GM23338 (cell line): ENCODE results near the gene MBD6. TPM values are rescaled to one million over a fixed set of nuclear protein-coding genes. Genes with fewer than 3 reads are reported as not detected.

Experiments
- ATAC-seq: fragments of 200-7000 bp; cut with Tn5 transposase; 3 replicates; pipeline ENCODE4 v1.9.1; 2020
- DNase-seq: peaks from one replicate; pipeline ENCODE4 v3.0.0-alpha.2; 2015; ENCODE audit warnings: low spot score
- H2AFZ ChIP-seq: fragments of 200-600 bp; sonication (generic); 2 replicates; pipeline ENCODE4 v1.8.0; 2016; ENCODE audit warnings: antibody characterized with exemption, mild to moderate bottlenecking, moderate library complexity
- H3F3A ChIP-seq: fragments of 200-600 bp; sonication (generic); replicated peaks from 2 replicates; pipeline ENCODE4 v1.8.0; 2017; ENCODE audit warnings: antibody characterized with exemption, mixed run types, low read depth
- H3K27ac ChIP-seq: fragments of 200-600 bp; sonication (generic); 2 replicates; pipeline ENCODE4 v1.6.1; 2016; ENCODE audit warnings: low read depth
- H3K27me3 ChIP-seq: fragments of 200-600 bp; sonication (generic); 2 replicates; pipeline ENCODE4 v1.8.0; 2016; ENCODE audit warnings: mild to moderate bottlenecking, mixed run types, moderate library complexity; ENCODE audit not compliant: insufficient read depth
- H3K36me3 ChIP-seq: fragments of 200-600 bp; sonication (generic); 2 replicates; pipeline ENCODE4 v1.8.0; 2016; ENCODE audit warnings: mild to moderate bottlenecking; ENCODE audit not compliant: insufficient read depth
- H3K4me1 ChIP-seq: fragments of 200-600 bp; sonication (generic); 2 replicates; pipeline ENCODE4 v1.8.0; 2016; ENCODE audit warnings: mild to moderate bottlenecking, moderate library complexity; ENCODE audit not compliant: insufficient read depth
- H3K4me2 ChIP-seq: fragments of 200-600 bp; sonication (generic); 2 replicates; pipeline ENCODE4 v1.7.1; 2017; ENCODE audit warnings: mixed run types
- H3K4me3 ChIP-seq: fragments of 200-600 bp; sonication (generic); 2 replicates; pipeline ENCODE4 v1.6.1; 2016; ENCODE audit warnings: mixed run types
- H3K79me2 ChIP-seq: fragments of 200-600 bp; sonication (generic); replicated peaks from 2 replicates; pipeline ENCODE4 v1.8.0; 2017; ENCODE audit warnings: mild to moderate bottlenecking; ENCODE audit not compliant: insufficient read depth
- H3K9me2 ChIP-seq: fragments of 200-600 bp; sonication (generic); 2 replicates; pipeline ENCODE4 v1.8.0; 2017; ENCODE audit not compliant: insufficient read depth
- H4K20me1 ChIP-seq: fragments of 200-600 bp; sonication (generic); replicated peaks from 2 replicates; pipeline ENCODE4 v1.8.0; 2017; ENCODE audit warnings: mild to moderate bottlenecking; ENCODE audit not compliant: insufficient read depth
- H3K27ac Mint-ChIP-seq: 2 replicates; pipeline ENCODE4 v1.8.0; 2020; ENCODE audit warnings: inconsistent platforms, mild to moderate bottlenecking, moderate library complexity, mixed read lengths
- H3K27me3 Mint-ChIP-seq: 3 replicates; pipeline ENCODE4 v1.8.0; 2022; ENCODE audit warnings: low read depth, mild to moderate bottlenecking, moderate library complexity, mixed read lengths, inconsistent platforms; ENCODE audit not compliant: insufficient read depth, poor library complexity
- H3K36me3 Mint-ChIP-seq: 3 replicates; pipeline ENCODE4 v1.8.0; 2021; ENCODE audit warnings: low read depth, mild to moderate bottlenecking, inconsistent platforms, moderate library complexity, mixed read lengths
- H3K4me1 Mint-ChIP-seq: 3 replicates; pipeline ENCODE4 v1.8.0; 2020; ENCODE audit warnings: mild to moderate bottlenecking, inconsistent platforms, mixed read lengths
- H3K4me3 Mint-ChIP-seq: 3 replicates; pipeline ENCODE4 v1.8.0; 2021; ENCODE audit warnings: moderate library complexity, mild to moderate bottlenecking, inconsistent platforms, mixed read lengths
- H3K9me3 Mint-ChIP-seq: 3 replicates; pipeline ENCODE4 v1.8.0; 2020; ENCODE audit warnings: moderate library complexity, mild to moderate bottlenecking, inconsistent platforms, mixed read lengths
- EZH2 ChIP-seq: fragments of 200-600 bp; sonication (generic); IDR thresholded peaks from one replicate; pipeline ENCODE4 v1.8.0; 2017; ENCODE audit warnings: antibody characterized with exemption, mild to moderate bottlenecking, low read depth; ENCODE audit not compliant: unreplicated experiment
- EZH2phosphoT487 ChIP-seq: fragments of 200-600 bp; sonication (generic); IDR thresholded peaks from one replicate; pipeline ENCODE4 v1.8.1; 2018; ENCODE audit warnings: antibody characterized with exemption; ENCODE audit not compliant: unreplicated experiment
- JUNB ChIP-seq: IDR thresholded peaks from one replicate; pipeline ENCODE4 v1.6.1; 2016; ENCODE audit warnings: antibody characterized with exemption; ENCODE audit not compliant: unreplicated experiment
- NANOG ChIP-seq: IDR thresholded peaks from 2 replicates; pipeline ENCODE4 v1.6.1; 2016; ENCODE audit warnings: antibody characterized with exemption, borderline replicate concordance
- POLR2AphosphoS5 ChIP-seq: IDR thresholded peaks from 2 replicates; pipeline ENCODE4 v1.6.1; 2016; ENCODE audit warnings: antibody characterized with exemption, low read depth
- STAT1 ChIP-seq: IDR thresholded peaks from one replicate; pipeline ENCODE4 v1.6.1; 2016; ENCODE audit warnings: antibody characterized with exemption; ENCODE audit not compliant: unreplicated experiment
- polyA plus RNA-seq: library from polyadenylated mRNA; unstranded; fragments of >200 nt; fragmentation: Nextera tagmentation; extraction: Ambion mirVana; gene quantifications from 2 replicates; pipeline ENCODE4 v1.2.1, GENCODE V29; 2016
- total RNA-seq: library from RNA; depleted of rRNA; stranded (reverse); fragments of >200 nt; shearing (Covaris generic); gene quantifications from 2 replicates; pipeline ENCODE4 v1.2.3, GENCODE V29; 2014
- TF ChIP-seq, protein P1 (sequence below), 2 experiments: fragments of 200-600 bp in 1 of 2; sonication (generic) in 1 of 2; conservative IDR thresholded peaks; 2 replicates each; pipeline versions ENCODE4 v1.5.1 to v1.6.1; 2016 to 2017; ENCODE audit warnings: antibody characterized with exemption in 2 of 2, low read depth in 2 of 2, mild to moderate bottlenecking in 2 of 2, moderate library complexity in 1 of 2
- TF ChIP-seq, protein P2 (sequence below): IDR thresholded peaks from one replicate; pipeline ENCODE4 v1.6.1; 2018; ENCODE audit warnings: antibody characterized with exemption; ENCODE audit not compliant: unreplicated experiment
- TF ChIP-seq, protein P3 (sequence below): fragments of 250-450 bp; sonication (Bioruptor Pico); IDR thresholded peaks from 2 replicates; pipeline ENCODE4 v1.5.0; 2020; ENCODE audit warnings: mild to moderate bottlenecking, moderate library complexity

The MBD6 gene
- total and polyA plus RNA-seq, 2 experiments from 2014 or later = 12.5 to 17.1 TPM

DNA sequence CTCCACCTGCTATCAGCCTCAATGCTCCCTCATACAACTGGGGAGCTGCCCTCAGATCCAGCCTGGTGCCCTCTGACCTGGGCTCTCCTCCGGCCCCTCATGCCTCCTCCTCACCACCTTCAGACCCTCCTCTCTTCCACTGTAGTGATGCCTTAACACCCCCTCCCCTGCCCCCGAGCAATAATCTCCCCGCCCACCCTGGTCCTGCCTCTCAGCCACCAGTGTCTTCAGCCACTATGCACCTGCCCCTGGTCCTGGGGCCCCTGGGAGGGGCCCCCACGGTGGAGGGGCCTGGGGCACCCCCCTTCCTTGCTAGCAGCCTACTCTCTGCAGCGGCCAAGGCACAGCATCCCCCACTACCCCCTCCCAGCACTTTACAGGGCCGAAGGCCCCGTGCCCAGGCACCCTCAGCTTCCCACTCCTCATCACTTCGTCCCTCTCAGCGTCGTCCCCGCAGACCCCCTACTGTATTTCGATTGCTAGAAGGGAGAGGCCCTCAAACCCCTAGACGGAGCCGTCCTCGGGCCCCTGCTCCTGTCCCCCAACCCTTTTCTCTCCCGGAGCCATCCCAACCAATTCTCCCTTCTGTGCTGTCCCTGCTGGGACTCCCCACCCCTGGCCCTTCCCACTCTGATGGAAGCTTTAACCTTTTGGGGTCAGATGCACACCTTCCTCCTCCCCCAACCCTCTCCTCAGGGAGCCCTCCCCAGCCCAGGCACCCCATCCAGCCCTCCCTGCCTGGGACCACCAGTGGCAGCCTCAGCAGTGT, 3.2 kb downstream of the MBD6 start:
- Mint-ChIP-seq H3K36me3 (peaks cover 31% of the 10 kb centered on the region), H3K27me3 (peaks cover 36% of the 10 kb centered on the region), H3K4me1 (peaks cover 43% of the 10 kb centered on the region), H3K4me3 (no peak overlapping the region), H3K27ac (no peak overlapping the region), H3K9me3 (no peaks in the 10 kb centered on the region; the same call in 2 of the 3 replicates)
- no peak overlapping the region for H3K4me3 ChIP-seq
- H3K79me2 ChIP-seq = 0 out of 2 replicates have a peak, but pooled peaks cover 7% of the 10 kb centered on the region
- H2AFZ ChIP-seq = no peak overlapping the region
- peaks cover 17% of the 10 kb centered on the region for H4K20me1 ChIP-seq
- H3K27me3 ChIP-seq = no peaks in the 10 kb centered on the region
- peaks cover 30% of the 10 kb centered on the region for H3F3A ChIP-seq
- peaks cover 5% of the 10 kb centered on the region for H3K36me3 ChIP-seq
- DNase-seq (no peak), ATAC-seq (no peak)
- no peak overlapping the region for H3K27ac ChIP-seq
- no peak for TF ChIP-seq NANOG
- TF ChIP-seq, protein P1, sequence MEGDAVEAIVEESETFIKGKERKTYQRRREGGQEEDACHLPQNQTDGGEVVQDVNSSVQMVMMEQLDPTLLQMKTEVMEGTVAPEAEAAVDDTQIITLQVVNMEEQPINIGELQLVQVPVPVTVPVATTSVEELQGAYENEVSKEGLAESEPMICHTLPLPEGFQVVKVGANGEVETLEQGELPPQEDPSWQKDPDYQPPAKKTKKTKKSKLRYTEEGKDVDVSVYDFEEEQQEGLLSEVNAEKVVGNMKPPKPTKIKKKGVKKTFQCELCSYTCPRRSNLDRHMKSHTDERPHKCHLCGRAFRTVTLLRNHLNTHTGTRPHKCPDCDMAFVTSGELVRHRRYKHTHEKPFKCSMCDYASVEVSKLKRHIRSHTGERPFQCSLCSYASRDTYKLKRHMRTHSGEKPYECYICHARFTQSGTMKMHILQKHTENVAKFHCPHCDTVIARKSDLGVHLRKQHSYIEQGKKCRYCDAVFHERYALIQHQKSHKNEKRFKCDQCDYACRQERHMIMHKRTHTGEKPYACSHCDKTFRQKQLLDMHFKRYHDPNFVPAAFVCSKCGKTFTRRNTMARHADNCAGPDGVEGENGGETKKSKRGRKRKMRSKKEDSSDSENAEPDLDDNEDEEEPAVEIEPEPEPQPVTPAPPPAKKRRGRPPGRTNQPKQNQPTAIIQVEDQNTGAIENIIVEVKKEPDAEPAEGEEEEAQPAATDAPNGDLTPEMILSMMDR (conservative IDR thresholded peaks at IDR 0.05; ENCODE audit: low read depth in 2 of 2) = no peak
- no peak for TF ChIP-seq EZH2phosphoT487
- TF ChIP-seq STAT1 = no peak
- TF ChIP-seq, protein P2, sequence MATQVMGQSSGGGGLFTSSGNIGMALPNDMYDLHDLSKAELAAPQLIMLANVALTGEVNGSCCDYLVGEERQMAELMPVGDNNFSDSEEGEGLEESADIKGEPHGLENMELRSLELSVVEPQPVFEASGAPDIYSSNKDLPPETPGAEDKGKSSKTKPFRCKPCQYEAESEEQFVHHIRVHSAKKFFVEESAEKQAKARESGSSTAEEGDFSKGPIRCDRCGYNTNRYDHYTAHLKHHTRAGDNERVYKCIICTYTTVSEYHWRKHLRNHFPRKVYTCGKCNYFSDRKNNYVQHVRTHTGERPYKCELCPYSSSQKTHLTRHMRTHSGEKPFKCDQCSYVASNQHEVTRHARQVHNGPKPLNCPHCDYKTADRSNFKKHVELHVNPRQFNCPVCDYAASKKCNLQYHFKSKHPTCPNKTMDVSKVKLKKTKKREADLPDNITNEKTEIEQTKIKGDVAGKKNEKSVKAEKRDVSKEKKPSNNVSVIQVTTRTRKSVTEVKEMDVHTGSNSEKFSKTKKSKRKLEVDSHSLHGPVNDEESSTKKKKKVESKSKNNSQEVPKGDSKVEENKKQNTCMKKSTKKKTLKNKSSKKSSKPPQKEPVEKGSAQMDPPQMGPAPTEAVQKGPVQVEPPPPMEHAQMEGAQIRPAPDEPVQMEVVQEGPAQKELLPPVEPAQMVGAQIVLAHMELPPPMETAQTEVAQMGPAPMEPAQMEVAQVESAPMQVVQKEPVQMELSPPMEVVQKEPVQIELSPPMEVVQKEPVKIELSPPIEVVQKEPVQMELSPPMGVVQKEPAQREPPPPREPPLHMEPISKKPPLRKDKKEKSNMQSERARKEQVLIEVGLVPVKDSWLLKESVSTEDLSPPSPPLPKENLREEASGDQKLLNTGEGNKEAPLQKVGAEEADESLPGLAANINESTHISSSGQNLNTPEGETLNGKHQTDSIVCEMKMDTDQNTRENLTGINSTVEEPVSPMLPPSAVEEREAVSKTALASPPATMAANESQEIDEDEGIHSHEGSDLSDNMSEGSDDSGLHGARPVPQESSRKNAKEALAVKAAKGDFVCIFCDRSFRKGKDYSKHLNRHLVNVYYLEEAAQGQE = no peak
- TF ChIP-seq POLR2AphosphoS5 = no peak
- TF ChIP-seq EZH2 = no peak
- TF ChIP-seq, protein P3, sequence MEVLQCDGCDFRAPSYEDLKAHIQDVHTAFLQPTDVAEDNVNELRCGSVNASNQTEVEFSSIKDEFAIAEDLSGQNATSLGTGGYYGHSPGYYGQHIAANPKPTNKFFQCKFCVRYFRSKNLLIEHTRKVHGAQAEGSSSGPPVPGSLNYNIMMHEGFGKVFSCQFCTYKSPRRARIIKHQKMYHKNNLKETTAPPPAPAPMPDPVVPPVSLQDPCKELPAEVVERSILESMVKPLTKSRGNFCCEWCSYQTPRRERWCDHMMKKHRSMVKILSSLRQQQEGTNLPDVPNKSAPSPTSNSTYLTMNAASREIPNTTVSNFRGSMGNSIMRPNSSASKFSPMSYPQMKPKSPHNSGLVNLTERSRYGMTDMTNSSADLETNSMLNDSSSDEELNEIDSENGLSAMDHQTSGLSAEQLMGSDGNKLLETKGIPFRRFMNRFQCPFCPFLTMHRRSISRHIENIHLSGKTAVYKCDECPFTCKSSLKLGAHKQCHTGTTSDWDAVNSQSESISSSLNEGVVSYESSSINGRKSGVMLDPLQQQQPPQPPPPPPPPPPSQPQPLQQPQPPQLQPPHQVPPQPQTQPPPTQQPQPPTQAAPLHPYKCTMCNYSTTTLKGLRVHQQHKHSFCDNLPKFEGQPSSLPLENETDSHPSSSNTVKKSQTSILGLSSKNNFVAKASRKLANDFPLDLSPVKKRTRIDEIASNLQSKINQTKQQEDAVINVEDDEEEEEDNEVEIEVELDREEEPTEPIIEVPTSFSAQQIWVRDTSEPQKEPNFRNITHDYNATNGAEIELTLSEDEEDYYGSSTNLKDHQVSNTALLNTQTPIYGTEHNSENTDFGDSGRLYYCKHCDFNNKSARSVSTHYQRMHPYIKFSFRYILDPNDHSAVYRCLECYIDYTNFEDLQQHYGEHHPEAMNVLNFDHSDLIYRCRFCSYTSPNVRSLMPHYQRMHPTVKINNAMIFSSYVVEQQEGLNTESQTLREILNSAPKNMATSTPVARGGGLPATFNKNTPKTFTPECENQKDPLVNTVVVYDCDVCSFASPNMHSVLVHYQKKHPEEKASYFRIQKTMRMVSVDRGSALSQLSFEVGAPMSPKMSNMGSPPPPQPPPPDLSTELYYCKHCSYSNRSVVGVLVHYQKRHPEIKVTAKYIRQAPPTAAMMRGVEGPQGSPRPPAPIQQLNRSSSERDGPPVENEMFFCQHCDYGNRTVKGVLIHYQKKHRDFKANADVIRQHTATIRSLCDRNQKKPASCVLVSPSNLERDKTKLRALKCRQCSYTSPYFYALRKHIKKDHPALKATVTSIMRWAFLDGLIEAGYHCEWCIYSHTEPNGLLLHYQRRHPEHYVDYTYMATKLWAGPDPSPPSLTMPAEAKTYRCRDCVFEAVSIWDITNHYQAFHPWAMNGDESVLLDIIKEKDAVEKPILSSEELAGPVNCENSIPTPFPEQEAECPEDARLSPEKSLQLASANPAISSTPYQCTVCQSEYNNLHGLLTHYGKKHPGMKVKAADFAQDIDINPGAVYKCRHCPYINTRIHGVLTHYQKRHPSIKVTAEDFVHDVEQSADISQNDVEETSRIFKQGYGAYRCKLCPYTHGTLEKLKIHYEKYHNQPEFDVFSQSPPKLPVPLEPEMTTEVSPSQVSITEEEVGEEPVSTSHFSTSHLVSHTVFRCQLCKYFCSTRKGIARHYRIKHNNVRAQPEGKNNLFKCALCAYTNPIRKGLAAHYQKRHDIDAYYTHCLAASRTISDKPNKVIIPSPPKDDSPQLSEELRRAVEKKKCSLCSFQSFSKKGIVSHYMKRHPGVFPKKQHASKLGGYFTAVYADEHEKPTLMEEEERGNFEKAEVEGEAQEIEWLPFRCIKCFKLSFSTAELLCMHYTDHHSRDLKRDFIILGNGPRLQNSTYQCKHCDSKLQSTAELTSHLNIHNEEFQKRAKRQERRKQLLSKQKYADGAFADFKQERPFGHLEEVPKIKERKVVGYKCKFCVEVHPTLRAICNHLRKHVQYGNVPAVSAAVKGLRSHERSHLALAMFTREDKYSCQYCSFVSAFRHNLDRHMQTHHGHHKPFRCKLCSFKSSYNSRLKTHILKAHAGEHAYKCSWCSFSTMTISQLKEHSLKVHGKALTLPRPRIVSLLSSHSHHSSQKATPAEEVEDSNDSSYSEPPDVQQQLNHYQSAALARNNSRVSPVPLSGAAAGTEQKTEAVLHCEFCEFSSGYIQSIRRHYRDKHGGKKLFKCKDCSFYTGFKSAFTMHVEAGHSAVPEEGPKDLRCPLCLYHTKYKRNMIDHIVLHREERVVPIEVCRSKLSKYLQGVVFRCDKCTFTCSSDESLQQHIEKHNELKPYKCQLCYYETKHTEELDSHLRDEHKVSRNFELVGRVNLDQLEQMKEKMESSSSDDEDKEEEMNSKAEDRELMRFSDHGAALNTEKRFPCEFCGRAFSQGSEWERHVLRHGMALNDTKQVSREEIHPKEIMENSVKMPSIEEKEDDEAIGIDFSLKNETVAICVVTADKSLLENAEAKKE (CRISPR knock-in tag) = no peak
- no peak for TF ChIP-seq JUNB
- no peaks in the 10 kb centered on the region for H3K9me2 ChIP-seq
- H3K4me1 ChIP-seq = peaks cover 26% of the 10 kb centered on the region
- H3K4me2 ChIP-seq = no peak overlapping the region
